ENCODE data around the gene ESPNL. TPM values are rescaled to one million over a fixed set of nuclear protein-coding genes. Genes with fewer than 3 reads are reported as not detected.

Gene ESPNL
- total RNA-seq, 1 experiment from 2014 or later: 1.1 TPM

GRCh38 chr2:238161291-238162051 lies 61.3 kb downstream of the ESPNL start:
- Mint-ChIP-seq H3K27me3 (ENCODE audit: low read depth) (peaks cover 61% of the 10 kb centered on the region), H3K4me3 (no peak overlapping the region), H3K4me1 (peaks cover 8% of the 10 kb centered on the region), H3K9me3 (no peaks in the 10 kb centered on the region), H3K27ac (no peak overlapping the region), H3K36me3 (no peaks in the 10 kb centered on the region)
- TF ChIP-seq ZNF138 (CRISPR knock-in tag; conservative IDR thresholded peaks at IDR 0.05) (no peak), E2F1 (CRISPR knock-in tag; IDR thresholded peaks at IDR 0.05) (no peak), MYBL2 (CRISPR knock-in tag; IDR thresholded peaks at IDR 0.05) (no peak), ZNF512 (CRISPR knock-in tag; IDR thresholded peaks at IDR 0.05; ENCODE audit: borderline replicate concordance) (no peak), SMAD4 (CRISPR knock-in tag; IDR thresholded peaks at IDR 0.05) (no peak), ZNF396 (CRISPR knock-in tag; IDR thresholded peaks at IDR 0.05; ENCODE audit: borderline replicate concordance) (no peak), ESRRA (CRISPR knock-in tag; IDR thresholded peaks at IDR 0.05; ENCODE audit: borderline replicate concordance) (no peak), RORB (CRISPR knock-in tag; IDR thresholded peaks at IDR 0.05) (no peak), SP1 (CRISPR knock-in tag; conservative IDR thresholded peaks at IDR 0.05) (no peak), TCF7 (CRISPR knock-in tag; IDR thresholded peaks at IDR 0.05; ENCODE audit: low read depth) (no peak), TEAD1 (CRISPR knock-in tag; IDR thresholded peaks at IDR 0.05) (no peak), ZNF232 (CRISPR knock-in tag; IDR thresholded peaks at IDR 0.05) (no peak), ELF4 (CRISPR knock-in tag; IDR thresholded peaks at IDR 0.05; ENCODE audit: low read depth) (no peak)
- POLR2A ChIA-PET: interaction anchor here (0.6 kb wide), 1 partner anchor 569 kb away, joined by 5 read pairs; no protein-coding TSS in a partner anchor
- ATAC-seq (no peak), DNase-seq (ENCODE audit: low spot score) (no peak)
- CTCF ChIA-PET: interaction anchor here (0.8 to 1.7 kb wide), 4 partner anchors 14 to 98 kb away, joined by 4 to 7 read pairs (median 4); no protein-coding TSS in a partner anchor

GRCh38 chr2:238162251-238162845 lies 62.2 kb downstream of the ESPNL start:
- no peaks in the 10 kb centered on the region for H3K9me3 Mint-ChIP-seq
- DNase-seq (ENCODE audit: low spot score) (no peak), ATAC-seq (no peak)
- peaks cover 8% of the 10 kb centered on the region for H3K4me1 Mint-ChIP-seq
- no peaks in the 10 kb centered on the region for H3K36me3 Mint-ChIP-seq
- H3K27ac Mint-ChIP-seq: no peak overlapping the region
- POLR2A ChIA-PET: no interaction called here
- no peak overlapping the region for H3K4me3 Mint-ChIP-seq
- TF ChIP-seq E2F4 (CRISPR knock-in tag; IDR thresholded peaks at IDR 0.05; ENCODE audit: borderline replicate concordance, low read depth) (no peak), ZNF416 (CRISPR knock-in tag; IDR thresholded peaks at IDR 0.05) (no peak), ELF4 (CRISPR knock-in tag; IDR thresholded peaks at IDR 0.05; ENCODE audit: low read depth) (no peak), AR (CRISPR knock-in tag; IDR thresholded peaks at IDR 0.05) (no peak), ATF2 (CRISPR knock-in tag; IDR thresholded peaks at IDR 0.05; ENCODE audit: borderline replicate concordance, low read depth) (no peak), NFATC4 (CRISPR knock-in tag; IDR thresholded peaks at IDR 0.05) (no peak), TEAD4 (CRISPR knock-in tag; IDR thresholded peaks at IDR 0.05) (no peak), ESRRA (CRISPR knock-in tag; IDR thresholded peaks at IDR 0.05; ENCODE audit: borderline replicate concordance) (no peak)
- peaks cover 57% of the 10 kb centered on the region for H3K27me3 Mint-ChIP-seq (ENCODE audit: low read depth)
- CTCF ChIA-PET: interaction anchor here (0.9 to 3.0 kb wide), 4 partner anchors 9 to 101 kb away, joined by 4 to 19 read pairs (median 7); no protein-coding TSS in a partner anchor

All from WTC11 (cell line).